Measurements from ENCODE around the gene COG1.

DNA sequence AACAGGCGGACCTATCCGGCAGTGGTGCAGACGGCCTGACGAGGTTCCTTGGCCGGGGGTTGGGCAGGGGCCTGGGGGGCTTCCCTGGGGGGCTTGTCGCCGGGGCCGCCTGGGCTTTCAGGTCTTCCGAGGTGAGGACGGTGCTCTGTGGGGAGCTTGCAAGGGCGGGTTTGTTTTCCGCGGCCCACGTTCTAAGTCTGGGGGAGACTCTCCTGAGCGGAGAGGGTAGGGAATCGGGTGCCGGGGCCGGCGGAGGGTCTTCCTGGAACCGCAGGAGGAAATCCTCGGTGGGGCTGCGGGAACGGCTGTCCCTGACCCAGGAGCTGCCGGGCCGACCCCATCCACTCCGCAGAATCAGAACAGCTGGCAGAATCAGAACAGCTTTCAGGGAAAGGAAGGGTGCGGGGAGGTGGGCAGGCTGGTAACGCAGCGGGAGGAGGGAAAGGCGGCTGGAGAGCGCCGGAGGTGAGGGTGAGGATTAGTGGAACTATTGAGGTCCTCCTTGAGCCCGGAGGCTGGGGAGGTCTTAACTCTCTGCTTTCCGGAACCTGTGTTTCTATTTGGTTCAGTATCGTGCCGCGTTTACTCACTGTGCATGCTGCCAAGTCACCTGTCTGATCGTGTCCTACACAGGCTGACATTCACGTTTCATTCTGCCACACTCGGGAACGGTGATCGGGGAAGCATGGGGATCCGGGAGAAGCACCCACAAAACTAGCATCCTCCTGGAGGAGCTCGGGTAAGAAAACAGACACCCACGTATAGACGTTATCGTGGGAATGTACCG lies 39.9 kb downstream of the COG1 start:
- TF ChIP-seq, protein P1, sequence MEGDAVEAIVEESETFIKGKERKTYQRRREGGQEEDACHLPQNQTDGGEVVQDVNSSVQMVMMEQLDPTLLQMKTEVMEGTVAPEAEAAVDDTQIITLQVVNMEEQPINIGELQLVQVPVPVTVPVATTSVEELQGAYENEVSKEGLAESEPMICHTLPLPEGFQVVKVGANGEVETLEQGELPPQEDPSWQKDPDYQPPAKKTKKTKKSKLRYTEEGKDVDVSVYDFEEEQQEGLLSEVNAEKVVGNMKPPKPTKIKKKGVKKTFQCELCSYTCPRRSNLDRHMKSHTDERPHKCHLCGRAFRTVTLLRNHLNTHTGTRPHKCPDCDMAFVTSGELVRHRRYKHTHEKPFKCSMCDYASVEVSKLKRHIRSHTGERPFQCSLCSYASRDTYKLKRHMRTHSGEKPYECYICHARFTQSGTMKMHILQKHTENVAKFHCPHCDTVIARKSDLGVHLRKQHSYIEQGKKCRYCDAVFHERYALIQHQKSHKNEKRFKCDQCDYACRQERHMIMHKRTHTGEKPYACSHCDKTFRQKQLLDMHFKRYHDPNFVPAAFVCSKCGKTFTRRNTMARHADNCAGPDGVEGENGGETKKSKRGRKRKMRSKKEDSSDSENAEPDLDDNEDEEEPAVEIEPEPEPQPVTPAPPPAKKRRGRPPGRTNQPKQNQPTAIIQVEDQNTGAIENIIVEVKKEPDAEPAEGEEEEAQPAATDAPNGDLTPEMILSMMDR (IDR thresholded peaks at IDR 0.05) = no peak
- no peak for TF ChIP-seq POLR2A (IDR thresholded peaks at IDR 0.05)
